Keratinocyte (primary cell): ENCODE data around the gene CTXND1. TPM values are rescaled to one million over a fixed set of nuclear protein-coding genes. Genes with fewer than 3 reads are reported as not detected.

Experiments used
- DNase-seq: peaks from one replicate; pipeline ENCODE4 v3.0.0-alpha.2; 2011; ENCODE audit warnings: low read depth, missing footprints, low spot score
- FAIRE-seq: peaks from 2 replicates; lab custom pipeline; 2011; peaks lifted over from hg19 to GRCh38; lab: Jason Lieb, UNC
- H2AFZ ChIP-seq: 2 replicates; pipeline ENCODE4 v1.6.0; 2012; ENCODE audit warnings: low read length, control low read depth, inconsistent platforms; ENCODE audit not compliant: control insufficient read depth
- H3K27ac ChIP-seq: 2 replicates; pipeline ENCODE4 v1.5.1; 2011; ENCODE audit warnings: low read length; ENCODE audit not compliant: control insufficient read depth, insufficient read depth
- H3K27me3 ChIP-seq: 3 replicates; pipeline ENCODE4 v1.6.0; 2011; ENCODE audit warnings: low read length; ENCODE audit not compliant: control insufficient read depth, insufficient read depth; ENCODE audit errors: extremely low read depth
- H3K36me3 ChIP-seq, 2 experiments: 2 replicates in 1 of 2; 3 replicates in 1 of 2; pipeline ENCODE4 v1.5.1; 2011; ENCODE audit warnings: low read length in 2 of 2, mild to moderate bottlenecking in 1 of 2; ENCODE audit not compliant: control insufficient read depth in 2 of 2, insufficient read depth in 2 of 2; ENCODE audit errors: extremely low read depth in 1 of 2
- H3K4me1 ChIP-seq: 3 replicates; pipeline ENCODE4 v1.5.1; 2011; ENCODE audit warnings: low read length; ENCODE audit not compliant: control insufficient read depth, insufficient read depth; ENCODE audit errors: extremely low read depth
- H3K4me2 ChIP-seq: 3 replicates; pipeline ENCODE4 v1.6.0; 2011; ENCODE audit warnings: low read depth, low read length; ENCODE audit not compliant: control insufficient read depth, insufficient read depth; ENCODE audit errors: extremely low read depth
- H3K4me3 ChIP-seq, 3 experiments: fragments of 200-600 bp in 1 of 3; sonication (generic) in 1 of 3; 2 replicates in 2 of 3; 3 replicates in 1 of 3; pipeline ENCODE4 v1.5.1; 2011 to 2016; ENCODE audit warnings: low read length in 3 of 3, mild to moderate bottlenecking in 3 of 3, control low read depth in 2 of 3, inconsistent platforms in 1 of 3, low read depth in 1 of 3, mixed read lengths in 1 of 3, mixed run types in 1 of 3, moderate library complexity in 1 of 3; ENCODE audit not compliant: control insufficient read depth in 2 of 3, insufficient read depth in 2 of 3; ENCODE audit errors: extremely low read depth in 1 of 3
- H3K79me2 ChIP-seq: 2 replicates; pipeline ENCODE4 v1.6.0; 2012; ENCODE audit warnings: low read length; ENCODE audit not compliant: control insufficient read depth, insufficient read depth
- H3K9ac ChIP-seq: 3 replicates; pipeline ENCODE4 v1.6.0; 2011; ENCODE audit warnings: low read length; ENCODE audit not compliant: control insufficient read depth, insufficient read depth; ENCODE audit errors: extremely low read depth
- H3K9me1 ChIP-seq: 3 replicates; pipeline ENCODE4 v1.6.0; 2011; ENCODE audit warnings: low read length; ENCODE audit not compliant: control insufficient read depth, insufficient read depth; ENCODE audit errors: extremely low read depth
- H3K9me3 ChIP-seq: 2 replicates; pipeline ENCODE4 v1.5.1; 2012; ENCODE audit warnings: low read depth, low read length; ENCODE audit not compliant: control insufficient read depth
- H4K20me1 ChIP-seq: 3 replicates; pipeline ENCODE4 v1.6.0; 2011; ENCODE audit warnings: low read length; ENCODE audit not compliant: control insufficient read depth, insufficient read depth; ENCODE audit errors: extremely low read depth
- CTCF ChIP-seq, 3 experiments: IDR thresholded peaks in 1 of 3; conservative IDR thresholded peaks in 1 of 3; optimal IDR thresholded peaks in 1 of 3; 2 replicates in 2 of 3; 3 replicates in 1 of 3; pipeline versions ENCODE3 to v1.5.1; 2011; ENCODE audit warnings: low read length in 3 of 3, mild to moderate bottlenecking in 3 of 3, moderate library complexity in 2 of 3, control low read depth in 1 of 3, inconsistent platforms in 1 of 3; ENCODE audit not compliant: insufficient read depth in 2 of 3; ENCODE audit errors: extremely low read depth in 1 of 3
- EZH2 ChIP-seq: IDR thresholded peaks from one replicate; pipeline ENCODE4 v1.6.1; 2012; ENCODE audit warnings: inconsistent platforms, mild to moderate bottlenecking, low read length, moderate library complexity
- dilution Hi-C: fragments of 300-500 bp; cut with MboI; formaldehyde crosslinking; loops from one replicate; pipeline ENCODE4 v1.7.0; 2020; ENCODE audit warnings: low sequenced_read_pairs; ENCODE audit not compliant: extremely low pct_ligation_motif_present
- polyA plus RNA-seq, 5 experiments: library from polyadenylated mRNA; depleted of rRNA in 3 of 5; stranded (reverse) in 3 of 5; stranded (forward) in 1 of 5; unstranded in 1 of 5; fragments of >200 nt; gene quantifications; 1 replicate in 1 of 5; 2 replicates in 3 of 5; 3 replicates in 1 of 5; pipeline versions ENCODE4 v1.2.1 to v1.2.3, GENCODE V29; 2011 to 2012; ENCODE audit warnings: missing spikeins in 2 of 5, low read depth in 1 of 5, low replicate concordance in 1 of 5

The CTXND1 gene
- polyA plus RNA-seq, 1 donor (not counting 4 experiments of a cell fraction or from before 2014, with no cell fraction given), result not detected

GRCh38 chr15:80233581-80233980 is 18.4 kb downstream of the CTXND1 start:
- Histone ChIP-seq H3K36me3 (no peaks in the 10 kb centered on the region), H3K9me3 (no peaks in the 10 kb centered on the region), H3K27ac (no peak overlapping the region), H2AFZ (no peak overlapping the region), H3K79me2 (no peaks in the 10 kb centered on the region), H3K4me3 (no peak overlapping the region), H3K4me1 (no peaks in the 10 kb centered on the region), H3K4me2 (no peak overlapping the region), H3K27me3 (peaks cover 8% of the 10 kb centered on the region), H3K9me1 (no peaks in the 10 kb centered on the region), H3K9ac (no peak overlapping the region), H4K20me1 (no peaks in the 10 kb centered on the region)
- dilution Hi-C loops, result no loop called here
- FAIRE-seq (no peak), DNase-seq (no peak)
- TF ChIP-seq EZH2 (peak; percentile 18), CTCF (optimal IDR thresholded peaks at IDR 0.05 in 1 of 3, IDR thresholded peaks at IDR 0.05 in 1 of 3, conservative IDR thresholded peaks at IDR 0.05 in 1 of 3; ENCODE audit: extremely low read depth in 1 of 3, insufficient read depth in 2 of 3, low read length in 3 of 3) (no peak)

GRCh38 chr15:80231371-80231770 is 20.6 kb downstream of the CTXND1 start:
- no peak overlapping the region for H3K4me2 ChIP-seq
- dilution Hi-C loops, result no loop called here

More at GRCh38 chr15:80231371-80231770, 20.6 kb downstream of the CTXND1 start:
- Histone ChIP-seq H3K9ac (no peak overlapping the region), H3K79me2 (no peaks in the 10 kb centered on the region), H3K36me3 (no peaks in the 10 kb centered on the region), H3K4me3 (no peak overlapping the region), H3K4me1 (no peaks in the 10 kb centered on the region), H4K20me1 (no peaks in the 10 kb centered on the region), H3K9me1 (no peaks in the 10 kb centered on the region), H3K27me3 (peaks cover 8% of the 10 kb centered on the region), H2AFZ (no peak overlapping the region), H3K27ac (no peak overlapping the region), H3K9me3 (no peaks in the 10 kb centered on the region)
- no peak for TF ChIP-seq CTCF (optimal IDR thresholded peaks at IDR 0.05 in 1 of 3, IDR thresholded peaks at IDR 0.05 in 1 of 3, conservative IDR thresholded peaks at IDR 0.05 in 1 of 3; ENCODE audit: extremely low read depth in 1 of 3, insufficient read depth in 2 of 3, low read length in 3 of 3)
- no peak for TF ChIP-seq EZH2
- FAIRE-seq, result no peak
- DNase-seq, result no peak
